Spleen (tissue), 11 donors: ENCODE measurements around the gene DNAH14. TPM values are rescaled to one million over a fixed set of nuclear protein-coding genes. Genes with fewer than 3 reads are reported as not detected.
"Not testable (repeated sequence)": the region's sequence is repeated elsewhere in the genome, so short reads cannot be mapped to it uniquely, and the experiment has no call there.

Source experiments
- DNase-seq: peaks from one replicate; pipeline ENCODE4 v3.0.0-alpha.2; 2020
- H3K27ac ChIP-seq, 8 donors: fragments of 200-600 bp; sonication (generic) in 7 of 8; 1 replicate in 4 of 8; 2 replicates in 4 of 8; pipeline versions ENCODE4 v1.5.0 to v1.8.0; 2016 to 2021; ENCODE audit warnings: inconsistent platforms in 4 of 8, mild to moderate bottlenecking in 4 of 8, moderate library complexity in 1 of 8
- H3K27me3 ChIP-seq, 7 donors: fragments of 200-600 bp; sonication (generic) in 6 of 7; replicated peaks in 1 of 7; 1 replicate in 4 of 7; 2 replicates in 3 of 7; pipeline versions ENCODE4 v1.5.0 to v1.8.0; 2016 to 2021; ENCODE audit warnings: inconsistent platforms in 3 of 7, mild to moderate bottlenecking in 1 of 7
- H3K36me3 ChIP-seq, 6 donors: fragments of 200-600 bp; sonication (generic) in 5 of 6; 1 replicate in 4 of 6; 2 replicates in 2 of 6; pipeline versions ENCODE4 v1.5.0 to v1.8.0; 2016 to 2021; ENCODE audit warnings: inconsistent platforms in 2 of 6
- H3K4me1 ChIP-seq, 6 donors: fragments of 200-600 bp; sonication (generic) in 5 of 6; 1 replicate in 3 of 6; 2 replicates in 3 of 6; pipeline versions ENCODE4 v1.5.0 to v1.8.0; 2016 to 2021; ENCODE audit warnings: inconsistent platforms in 3 of 6
- H3K4me3 ChIP-seq, 8 donors: fragments of 200-600 bp; sonication (generic) in 7 of 8; 1 replicate in 4 of 8; 2 replicates in 4 of 8; pipeline versions ENCODE4 v1.5.0 to v1.8.0; 2016 to 2021; ENCODE audit warnings: inconsistent platforms in 4 of 8, mild to moderate bottlenecking in 4 of 8, moderate library complexity in 2 of 8
- H3K9me3 ChIP-seq, 8 donors: fragments of 200-600 bp; sonication (generic) in 7 of 8; 1 replicate in 4 of 8; 2 replicates in 4 of 8; pipeline versions ENCODE4 v1.5.0 to v1.8.0; 2016 to 2021; ENCODE audit warnings: inconsistent platforms in 4 of 8
- POLR2A ChIP-seq, 3 donors: fragments of 450-650 bp; IDR thresholded peaks; one replicate each; pipeline ENCODE4 v1.5.1; 2017; ENCODE audit warnings: antibody characterized with exemption in 3 of 3, mild to moderate bottlenecking in 1 of 3
- POLR2AphosphoS5 ChIP-seq, 3 donors: sonication (generic); formaldehyde crosslinking; IDR thresholded peaks; one replicate each; pipeline ENCODE4 v1.5.1; 2017; ENCODE audit warnings: antibody characterized with exemption in 3 of 3
- WGBS, 5 donors: extraction: QIAGEN DNeasy Blood & Tissue Kit in 3 of 5; methylation state at CpG; one replicate each; pipeline versions ENCODE4 v1.1.5 to v1.1.7; 2013 to 2018; 5-methylcytosine and 5-hydroxymethylcytosine counted together
- intact Hi-C: fragments of 100-400 bp; cut with DNase I; formaldehyde crosslinking; loops from one replicate; pipeline ENCODE4 v1.15.0; 2023; ENCODE audit warnings: low total_unique reads
- polyA plus RNA-seq, 3 donors: library from polyadenylated mRNA; stranded (reverse); fragments of 200-250 nt; gene quantifications; one replicate each; pipeline ENCODE4 v1.2.1, GENCODE V29; 2013
- total RNA-seq, 7 donors: library from RNA; depleted of rRNA in 3 of 7; stranded (reverse); fragments of >200 nt in 3 of 7; fragmentation: NEBNext Ultra II Directional in 4 of 7; extraction: Animal tissue kit (Norgen Biotek cat#: 25700) in 4 of 7; gene quantifications; one replicate each; pipeline versions ENCODE4 v1.1.0 to v1.2.1, GENCODE V29; 2016 to 2021
- TF ChIP-seq, protein P1 (sequence below), 11 experiments: fragments of 200-600 bp in 7 of 11; fragments of 450-650 bp in 4 of 11; sonication (generic) in 4 of 11; IDR thresholded peaks in 8 of 11; conservative IDR thresholded peaks in 3 of 11; 1 replicate in 7 of 11; 2 replicates in 4 of 11; pipeline versions ENCODE4 v1.4.0 to v1.8.0; 2016 to 2021; ENCODE audit warnings: antibody characterized with exemption in 11 of 11, inconsistent platforms in 4 of 11, mild to moderate bottlenecking in 1 of 11
- donor health status: healthy with polysubstance abuse.
- donor health status: DM: no; HTN: no; CAD: no; lungs with moderate emphysema.
- donor health status: DM: no; HTN: no; CAD: no.
- donor health status: Bipolar disorder and iron deficiency.
- donor health status: healthy.
- donor health status: DM: no; HTN: no; CAD: no.
- donor health status: DM: yes; HTN: yes; CAD: no.

The DNAH14 gene
- total and polyA plus RNA-seq, 10 donors, result 0.70 to 6.4 (median 4.8) TPM

GRCh38 chr1:225318706-225319575, 389.5 kb downstream of the DNAH14 start:
- peaks cover 0 to 13% (median 0%) of the 10 kb centered on the region in 7 donors for H3K27me3 ChIP-seq
- H3K36me3 ChIP-seq, result no peaks in the 10 kb centered on the region
- peaks cover 0 to 8% (median 0%) of the 10 kb centered on the region in 6 donors for H3K4me1 ChIP-seq
- no peak overlapping the region for H3K4me3 ChIP-seq
- TF ChIP-seq POLR2A (IDR thresholded peaks at IDR 0.05) (no peak), POLR2AphosphoS5 (IDR thresholded peaks at IDR 0.05) (no peak)
- TF ChIP-seq, protein P1, sequence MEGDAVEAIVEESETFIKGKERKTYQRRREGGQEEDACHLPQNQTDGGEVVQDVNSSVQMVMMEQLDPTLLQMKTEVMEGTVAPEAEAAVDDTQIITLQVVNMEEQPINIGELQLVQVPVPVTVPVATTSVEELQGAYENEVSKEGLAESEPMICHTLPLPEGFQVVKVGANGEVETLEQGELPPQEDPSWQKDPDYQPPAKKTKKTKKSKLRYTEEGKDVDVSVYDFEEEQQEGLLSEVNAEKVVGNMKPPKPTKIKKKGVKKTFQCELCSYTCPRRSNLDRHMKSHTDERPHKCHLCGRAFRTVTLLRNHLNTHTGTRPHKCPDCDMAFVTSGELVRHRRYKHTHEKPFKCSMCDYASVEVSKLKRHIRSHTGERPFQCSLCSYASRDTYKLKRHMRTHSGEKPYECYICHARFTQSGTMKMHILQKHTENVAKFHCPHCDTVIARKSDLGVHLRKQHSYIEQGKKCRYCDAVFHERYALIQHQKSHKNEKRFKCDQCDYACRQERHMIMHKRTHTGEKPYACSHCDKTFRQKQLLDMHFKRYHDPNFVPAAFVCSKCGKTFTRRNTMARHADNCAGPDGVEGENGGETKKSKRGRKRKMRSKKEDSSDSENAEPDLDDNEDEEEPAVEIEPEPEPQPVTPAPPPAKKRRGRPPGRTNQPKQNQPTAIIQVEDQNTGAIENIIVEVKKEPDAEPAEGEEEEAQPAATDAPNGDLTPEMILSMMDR (IDR thresholded peaks at IDR 0.05 in 8 of 11, conservative IDR thresholded peaks at IDR 0.05 in 3 of 11), result peak in 10 of 11 experiments; percentile 31 to 65 (median 52)
- intact Hi-C loops, result no loop called here
- DNase-seq, result no peak
- no peak overlapping the region for H3K27ac ChIP-seq
- 35 to 58% (median 50%) methylated on average over 4 of the region's 4 CpGs for WGBS, 5 donors
- peaks cover 0 to 15% (median 6%) of the 10 kb centered on the region in 8 donors for H3K9me3 ChIP-seq

DNA sequence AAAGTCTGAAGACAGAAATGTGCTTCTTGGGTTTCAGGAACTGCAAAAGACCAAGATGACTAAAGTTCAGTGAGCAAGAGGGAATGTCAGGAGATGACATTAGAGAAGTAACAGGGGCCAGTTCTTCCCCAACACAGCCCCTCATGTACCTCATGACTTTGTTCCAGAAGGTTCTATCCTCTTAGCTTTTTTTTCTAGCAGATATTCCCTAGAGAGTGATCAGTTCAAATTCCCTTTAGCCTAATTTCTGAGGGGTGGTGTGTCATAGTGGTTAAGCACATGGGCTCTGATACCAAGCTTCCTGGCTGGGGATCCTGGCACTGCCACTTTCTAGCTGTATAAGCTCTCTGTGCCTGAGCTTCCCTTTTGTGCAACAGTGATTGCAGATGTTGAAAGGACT, 390.4 kb downstream of the DNAH14 start:
- Histone ChIP-seq H3K9me3 (peaks cover 0 to 6% (median under 1%) of the 10 kb centered on the region in 8 donors), H3K36me3 (no peaks in the 10 kb centered on the region), H3K27me3 (peaks cover 0 to 13% (median 0%) of the 10 kb centered on the region in 7 donors), H3K27ac (no peak overlapping the region), H3K4me3 (no peak overlapping the region), H3K4me1 (peaks cover 0 to 8% (median 0%) of the 10 kb centered on the region in 6 donors)
- DNase-seq, result no peak
- TF ChIP-seq, protein P1 (IDR thresholded peaks at IDR 0.05 in 8 of 11, conservative IDR thresholded peaks at IDR 0.05 in 3 of 11), result no peak
- TF ChIP-seq POLR2AphosphoS5 (IDR thresholded peaks at IDR 0.05) (no peak), POLR2A (IDR thresholded peaks at IDR 0.05) (no peak)
- intact Hi-C loops, result no loop called here

- intact Hi-C loops, result no loop called here
- H3K36me3 ChIP-seq, result no peaks in the 10 kb centered on the region
- no peak overlapping the region for H3K4me3 ChIP-seq
- no peak overlapping the region for H3K27ac ChIP-seq
- H3K9me3 ChIP-seq, result no peaks in the 10 kb centered on the region
- TF ChIP-seq, protein P1 (IDR thresholded peaks at IDR 0.05 in 8 of 11, conservative IDR thresholded peaks at IDR 0.05 in 3 of 11), result no peak
- TF ChIP-seq POLR2AphosphoS5 (IDR thresholded peaks at IDR 0.05), result no peak
- 94 to 97% (median 96%) methylated on average over 4 of the region's 4 CpGs for WGBS, 5 donors
- H3K4me1 ChIP-seq, result peaks cover 0 to 8% (median 0%) of the 10 kb centered on the region in 6 donors
- H3K27me3 ChIP-seq, result no peaks in the 10 kb centered on the region
- no peak for DNase-seq
Measured at GRCh38 chr1:225321784-225322183, 392.3 kb downstream of the DNAH14 start.

DNA sequence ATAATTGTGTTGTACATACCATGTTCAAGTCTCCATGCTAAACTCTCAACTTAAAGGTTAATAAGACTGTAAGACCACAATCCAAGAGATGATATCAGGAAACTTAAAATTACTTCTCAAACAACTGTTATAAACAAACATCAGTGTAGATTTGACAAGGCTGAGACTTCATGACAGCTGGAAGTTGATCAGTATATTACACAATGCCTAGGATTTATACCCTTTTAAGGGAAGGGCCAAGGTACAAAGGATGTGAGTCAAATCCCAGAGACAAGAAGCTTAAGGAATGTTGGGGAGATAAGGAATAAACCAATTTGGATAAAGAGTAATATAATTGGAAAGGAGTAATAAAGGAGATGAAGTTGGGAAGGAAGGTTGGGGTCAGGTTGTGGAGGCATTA, 399.6 kb downstream of the DNAH14 start:
- TF ChIP-seq POLR2A (IDR thresholded peaks at IDR 0.05) (no peak), POLR2AphosphoS5 (IDR thresholded peaks at IDR 0.05) (no peak)
- TF ChIP-seq, protein P1 (IDR thresholded peaks at IDR 0.05 in 8 of 11, conservative IDR thresholded peaks at IDR 0.05 in 3 of 11), result no peak
- intact Hi-C loops, result no loop called here
- H3K4me1 ChIP-seq, result no peaks in the 10 kb centered on the region
- H3K36me3 ChIP-seq, result no peaks in the 10 kb centered on the region
- H3K9me3 ChIP-seq, result no peaks in the 10 kb centered on the region
- H3K4me3 ChIP-seq, result no peak overlapping the region
- no peak for DNase-seq
- no peak overlapping the region for H3K27ac ChIP-seq
- H3K27me3 ChIP-seq, result no peaks in the 10 kb centered on the region

- H3K27ac ChIP-seq, H3K4me3 ChIP-seq, H3K36me3 ChIP-seq, DNase-seq, H3K27me3 ChIP-seq, intact Hi-C loops, H3K9me3 ChIP-seq, H3K4me1 ChIP-seq: not testable (repeated sequence)
- WGBS, 5 donors, result 32 to 58% (median 56%) methylated on average over 1 of the region's 1 CpG
Measured at GRCh38 chr1:225329996-225330395, 400.5 kb downstream of the DNAH14 start.
